ENCODE results near the gene EFNA5.
A peak's percentile ranks its signal among the peaks of the same experiment; 100 is the strongest.

Gene EFNA5

DNA sequence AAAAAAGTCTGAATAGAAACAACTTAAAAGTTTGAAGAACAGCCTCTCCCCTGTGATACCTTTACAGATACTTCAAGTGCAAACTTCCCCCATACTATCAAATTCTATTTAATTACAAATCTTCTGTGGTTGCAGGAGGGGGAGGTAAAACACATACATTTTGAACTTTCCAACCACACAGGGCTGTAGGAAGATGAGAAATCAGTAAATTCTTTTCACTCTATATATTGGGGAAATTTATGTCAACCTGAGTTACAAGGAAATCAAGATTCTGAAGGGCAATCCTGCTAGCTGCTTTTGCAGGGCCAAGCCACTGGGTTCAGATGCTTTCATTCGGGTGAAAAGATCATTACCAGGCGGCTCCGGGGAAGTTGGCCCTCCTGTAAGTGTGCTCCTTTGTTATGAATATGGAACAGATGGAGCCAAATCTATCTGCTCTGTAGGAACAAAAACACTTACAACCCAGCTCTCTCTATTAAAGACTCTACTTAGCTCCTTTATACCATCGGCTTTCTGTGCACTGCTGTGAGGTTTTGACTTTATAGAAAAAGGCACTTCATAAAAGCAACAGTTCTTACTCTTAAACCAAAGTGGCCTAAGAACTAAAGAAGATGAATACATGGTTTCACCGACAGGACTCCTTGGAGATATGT lies 269.1 kb downstream of the EFNA5 start:
- no peaks in the 10 kb centered on the region for H3K36me3 ChIP-seq (ENCODE audit: control insufficient read depth, insufficient read depth, low read length)
- H3K9me3 ChIP-seq (ENCODE audit: control insufficient read depth, low read length), result no peaks in the 10 kb centered on the region
- no peak overlapping the region for H3K27ac ChIP-seq (ENCODE audit: insufficient read depth, low read length, poor library complexity, severe bottlenecking)
- H3K4me1 ChIP-seq (ENCODE audit: control insufficient read depth, insufficient read depth, low read length, poor library complexity, severe bottlenecking), result no peaks in the 10 kb centered on the region
- no peak for DNase-seq
- no peaks in the 10 kb centered on the region for H3K27me3 ChIP-seq (replicated peaks; ENCODE audit: control insufficient read depth, insufficient read depth, low read length, poor library complexity, severe bottlenecking)
- no peak overlapping the region for H3K4me3 ChIP-seq (ENCODE audit: insufficient read depth, low read depth, low read length, poor library complexity, severe bottlenecking)

DNA sequence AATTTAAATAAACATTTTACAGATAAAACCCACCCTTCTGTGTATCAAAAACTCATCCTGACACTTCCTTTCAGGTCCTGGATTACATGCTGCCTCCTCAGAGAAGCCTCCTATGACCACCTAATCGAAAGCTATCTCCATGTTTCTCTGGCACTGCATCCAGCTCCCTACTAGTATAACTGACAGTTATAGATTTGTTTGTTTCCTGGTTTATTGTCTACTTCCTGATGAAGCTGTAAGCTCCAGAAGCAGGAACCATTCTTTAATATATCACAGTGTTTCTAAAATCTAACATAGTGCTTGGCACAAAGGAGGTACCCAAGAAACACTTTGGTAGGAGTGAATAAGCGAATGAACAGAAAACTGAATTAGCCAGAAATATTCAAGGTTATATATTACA lies 270.4 kb downstream of the EFNA5 start:
- no peaks in the 10 kb centered on the region for H3K9me3 ChIP-seq (ENCODE audit: control insufficient read depth, low read length)
- H3K36me3 ChIP-seq (ENCODE audit: control insufficient read depth, insufficient read depth, low read length), result no peaks in the 10 kb centered on the region
- no peaks in the 10 kb centered on the region for H3K27me3 ChIP-seq (replicated peaks; ENCODE audit: control insufficient read depth, insufficient read depth, low read length, poor library complexity, severe bottlenecking)
- no peak overlapping the region for H3K27ac ChIP-seq (ENCODE audit: insufficient read depth, low read length, poor library complexity, severe bottlenecking)
- DNase-seq, result no peak
- no peaks in the 10 kb centered on the region for H3K4me1 ChIP-seq (ENCODE audit: control insufficient read depth, insufficient read depth, low read length, poor library complexity, severe bottlenecking)
- no peak overlapping the region for H3K4me3 ChIP-seq (ENCODE audit: insufficient read depth, low read depth, low read length, poor library complexity, severe bottlenecking)

DNA sequence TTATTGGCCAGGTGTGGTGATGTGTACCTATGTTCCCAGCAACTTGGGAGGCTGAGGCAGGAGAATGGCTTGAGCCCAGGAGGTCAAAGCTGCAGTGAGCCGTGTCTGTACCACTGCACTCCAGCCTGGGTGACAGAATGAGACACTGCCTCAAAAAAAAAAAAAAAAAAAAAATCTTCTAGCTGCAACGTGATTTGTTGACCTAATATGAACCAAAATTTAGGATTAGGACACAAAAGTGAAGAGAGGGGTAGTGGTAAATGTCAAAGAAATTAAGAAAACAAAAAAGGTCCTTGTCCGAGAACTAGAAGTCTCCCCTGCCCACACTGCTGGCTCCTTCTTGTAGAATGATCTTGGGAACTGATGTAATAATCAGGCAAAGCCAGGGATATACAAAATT lies 272.0 kb downstream of the EFNA5 start:
- no peaks in the 10 kb centered on the region for H3K4me1 ChIP-seq (ENCODE audit: control insufficient read depth, insufficient read depth, low read length, poor library complexity, severe bottlenecking)
- no peak for DNase-seq
- no peak overlapping the region for H3K4me3 ChIP-seq (ENCODE audit: insufficient read depth, low read depth, low read length, poor library complexity, severe bottlenecking)
- no peak overlapping the region for H3K27ac ChIP-seq (ENCODE audit: insufficient read depth, low read length, poor library complexity, severe bottlenecking)
- H3K36me3 ChIP-seq (ENCODE audit: control insufficient read depth, insufficient read depth, low read length), result no peaks in the 10 kb centered on the region
- no peaks in the 10 kb centered on the region for H3K27me3 ChIP-seq (replicated peaks; ENCODE audit: control insufficient read depth, insufficient read depth, low read length, poor library complexity, severe bottlenecking)
- no peaks in the 10 kb centered on the region for H3K9me3 ChIP-seq (ENCODE audit: control insufficient read depth, low read length)

DNA sequence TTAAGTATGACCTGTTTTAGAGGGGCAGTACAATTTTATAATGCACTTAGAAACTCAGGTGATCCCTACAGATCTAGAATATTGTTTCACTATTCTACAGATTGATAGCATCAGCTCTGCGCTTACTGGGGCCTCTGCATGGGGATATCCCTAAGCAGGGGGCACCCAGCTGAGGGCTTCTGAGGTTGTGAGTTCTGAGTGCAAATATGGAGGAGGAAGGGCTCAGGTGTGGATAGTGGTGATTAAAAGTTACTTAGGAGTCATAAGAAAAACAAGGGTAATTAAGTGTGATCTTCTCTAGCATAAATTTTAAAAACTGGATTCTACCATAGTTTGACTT lies 274.4 kb downstream of the EFNA5 start:
- H3K27ac ChIP-seq (ENCODE audit: insufficient read depth, low read length, poor library complexity, severe bottlenecking), result no peak overlapping the region
- no peaks in the 10 kb centered on the region for H3K9me3 ChIP-seq (ENCODE audit: control insufficient read depth, low read length)
- no peaks in the 10 kb centered on the region for H3K36me3 ChIP-seq (ENCODE audit: control insufficient read depth, insufficient read depth, low read length)
- no peak overlapping the region for H3K4me3 ChIP-seq (ENCODE audit: insufficient read depth, low read depth, low read length, poor library complexity, severe bottlenecking)
- no peaks in the 10 kb centered on the region for H3K4me1 ChIP-seq (ENCODE audit: control insufficient read depth, insufficient read depth, low read length, poor library complexity, severe bottlenecking)
- no peaks in the 10 kb centered on the region for H3K27me3 ChIP-seq (replicated peaks; ENCODE audit: control insufficient read depth, insufficient read depth, low read length, poor library complexity, severe bottlenecking)
- no peak for DNase-seq

DNA sequence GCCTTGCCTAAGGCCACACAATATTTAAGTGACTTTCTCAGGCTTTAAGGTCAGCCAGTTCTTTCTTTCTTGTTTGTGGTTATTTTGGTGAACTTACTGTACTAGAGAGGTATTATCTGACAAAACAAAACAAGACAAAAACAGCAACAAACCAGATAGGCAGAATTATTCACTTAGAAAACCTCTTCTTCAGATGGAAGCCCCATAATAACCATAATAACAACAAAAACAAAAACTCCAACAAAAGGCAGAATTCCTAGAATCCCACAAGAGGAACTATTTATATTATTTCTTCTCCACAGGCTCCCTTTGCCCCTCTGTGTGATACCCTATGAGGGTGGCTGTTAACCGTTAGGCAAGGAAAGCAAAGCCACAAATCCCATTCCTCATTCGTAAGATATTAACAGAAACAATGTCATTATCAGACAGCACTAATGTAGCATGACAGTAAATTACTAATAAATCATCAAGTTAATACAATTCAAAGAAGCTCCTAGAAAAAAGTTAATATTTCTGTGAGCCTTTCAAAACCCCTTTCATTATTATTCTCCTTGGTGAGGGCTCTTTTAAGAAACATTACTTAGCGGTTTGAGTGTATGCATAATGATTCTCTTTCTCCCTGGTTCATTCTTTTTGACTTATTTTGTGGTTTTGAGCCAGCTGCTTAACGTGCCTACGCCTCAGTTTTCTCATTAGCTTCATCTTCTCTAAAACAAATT lies 274.9 kb downstream of the EFNA5 start:
- no peak overlapping the region for H3K27ac ChIP-seq (ENCODE audit: insufficient read depth, low read length, poor library complexity, severe bottlenecking)
- no peak for DNase-seq

DNA sequence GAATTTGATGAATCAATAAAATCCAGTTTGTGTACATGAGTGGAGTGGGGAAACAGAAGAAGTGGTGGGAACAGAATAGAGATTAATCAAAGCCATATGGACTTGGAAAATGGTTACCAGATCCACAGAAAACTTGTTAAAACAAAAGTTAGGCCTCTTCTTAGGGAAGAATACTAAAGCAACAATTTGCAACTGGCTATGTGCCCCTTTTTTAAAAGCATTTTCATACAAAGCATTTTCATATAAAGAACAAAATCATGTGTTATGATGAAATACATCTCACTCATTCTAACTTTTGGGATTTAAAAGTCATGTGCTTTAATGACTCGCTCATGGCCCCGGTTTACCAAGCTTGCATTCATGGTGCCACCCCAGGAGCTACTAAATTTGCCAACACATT lies 276.9 kb downstream of the EFNA5 start:
- DNase-seq, result no peak
- Histone ChIP-seq H3K4me3 (ENCODE audit: insufficient read depth, low read depth, low read length, poor library complexity, severe bottlenecking) (no peak overlapping the region), H3K9me3 (ENCODE audit: control insufficient read depth, low read length) (no peaks in the 10 kb centered on the region), H3K27me3 (replicated peaks; ENCODE audit: control insufficient read depth, insufficient read depth, low read length, poor library complexity, severe bottlenecking) (no peaks in the 10 kb centered on the region), H3K27ac (ENCODE audit: insufficient read depth, low read length, poor library complexity, severe bottlenecking) (no peak overlapping the region), H3K36me3 (ENCODE audit: control insufficient read depth, insufficient read depth, low read length) (no peaks in the 10 kb centered on the region), H3K4me1 (ENCODE audit: control insufficient read depth, insufficient read depth, low read length, poor library complexity, severe bottlenecking) (peaks cover 9% of the 10 kb centered on the region)

More for the DNA sequence above, 274.9 kb downstream of the EFNA5 start:
- no peak overlapping the region for H3K4me3 ChIP-seq (ENCODE audit: insufficient read depth, low read depth, low read length, poor library complexity, severe bottlenecking)
- no peaks in the 10 kb centered on the region for H3K36me3 ChIP-seq (ENCODE audit: control insufficient read depth, insufficient read depth, low read length)
- H3K9me3 ChIP-seq (ENCODE audit: control insufficient read depth, low read length), result no peaks in the 10 kb centered on the region
- H3K27me3 ChIP-seq (replicated peaks; ENCODE audit: control insufficient read depth, insufficient read depth, low read length, poor library complexity, severe bottlenecking), result no peaks in the 10 kb centered on the region
- no peaks in the 10 kb centered on the region for H3K4me1 ChIP-seq (ENCODE audit: control insufficient read depth, insufficient read depth, low read length, poor library complexity, severe bottlenecking)

DNA sequence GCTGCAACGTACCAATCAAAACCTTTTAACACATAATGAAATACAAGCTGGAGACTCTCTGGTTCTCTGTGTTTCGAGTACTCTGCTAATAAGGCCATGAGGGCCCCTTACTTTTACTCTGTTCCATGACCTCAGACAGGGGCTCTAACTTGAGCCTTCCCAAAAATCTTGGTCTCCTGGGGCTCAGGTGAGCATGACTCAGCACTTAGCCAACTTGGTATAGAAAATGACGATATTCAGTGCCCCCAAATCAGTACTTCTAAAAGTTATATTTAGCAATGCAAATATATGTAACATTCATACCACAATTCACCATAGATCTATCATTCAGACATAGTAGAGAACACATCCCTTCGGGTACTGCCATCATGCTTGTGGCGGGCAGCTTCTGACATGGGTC lies 278.9 kb downstream of the EFNA5 start:
- Histone ChIP-seq H3K4me1 (ENCODE audit: control insufficient read depth, insufficient read depth, low read length, poor library complexity, severe bottlenecking) (peaks cover 10% of the 10 kb centered on the region), H3K4me3 (ENCODE audit: insufficient read depth, low read depth, low read length, poor library complexity, severe bottlenecking) (no peak overlapping the region), H3K27ac (ENCODE audit: insufficient read depth, low read length, poor library complexity, severe bottlenecking) (no peak overlapping the region), H3K27me3 (replicated peaks; ENCODE audit: control insufficient read depth, insufficient read depth, low read length, poor library complexity, severe bottlenecking) (no peaks in the 10 kb centered on the region), H3K36me3 (ENCODE audit: control insufficient read depth, insufficient read depth, low read length) (no peaks in the 10 kb centered on the region), H3K9me3 (ENCODE audit: control insufficient read depth, low read length) (no peaks in the 10 kb centered on the region)
- no peak for DNase-seq

DNA sequence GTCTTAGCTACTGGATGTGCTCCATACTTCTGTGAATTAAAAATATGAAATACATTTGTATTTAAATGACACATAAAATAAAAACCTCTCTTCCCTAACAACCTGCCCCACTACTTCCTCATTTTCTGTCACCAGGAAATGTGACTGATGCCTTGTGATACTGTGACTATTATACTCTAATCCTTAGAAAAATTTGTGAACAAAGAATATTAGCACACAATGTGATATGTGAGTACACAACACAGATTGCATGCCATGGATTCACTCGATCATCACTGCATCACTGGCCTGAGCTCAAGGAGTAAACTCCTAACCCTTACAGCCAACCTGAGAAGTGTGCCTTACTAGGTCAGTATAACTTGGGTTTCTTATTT lies 281.0 kb downstream of the EFNA5 start:
- DNase-seq, result no peak
- Histone ChIP-seq H3K9me3 (ENCODE audit: control insufficient read depth, low read length) (no peaks in the 10 kb centered on the region), H3K4me3 (ENCODE audit: insufficient read depth, low read depth, low read length, poor library complexity, severe bottlenecking) (no peak overlapping the region), H3K27me3 (replicated peaks; ENCODE audit: control insufficient read depth, insufficient read depth, low read length, poor library complexity, severe bottlenecking) (no peaks in the 10 kb centered on the region), H3K4me1 (ENCODE audit: control insufficient read depth, insufficient read depth, low read length, poor library complexity, severe bottlenecking) (peaks cover 10% of the 10 kb centered on the region), H3K36me3 (ENCODE audit: control insufficient read depth, insufficient read depth, low read length) (no peaks in the 10 kb centered on the region), H3K27ac (ENCODE audit: insufficient read depth, low read length, poor library complexity, severe bottlenecking) (no peak overlapping the region)

DNA sequence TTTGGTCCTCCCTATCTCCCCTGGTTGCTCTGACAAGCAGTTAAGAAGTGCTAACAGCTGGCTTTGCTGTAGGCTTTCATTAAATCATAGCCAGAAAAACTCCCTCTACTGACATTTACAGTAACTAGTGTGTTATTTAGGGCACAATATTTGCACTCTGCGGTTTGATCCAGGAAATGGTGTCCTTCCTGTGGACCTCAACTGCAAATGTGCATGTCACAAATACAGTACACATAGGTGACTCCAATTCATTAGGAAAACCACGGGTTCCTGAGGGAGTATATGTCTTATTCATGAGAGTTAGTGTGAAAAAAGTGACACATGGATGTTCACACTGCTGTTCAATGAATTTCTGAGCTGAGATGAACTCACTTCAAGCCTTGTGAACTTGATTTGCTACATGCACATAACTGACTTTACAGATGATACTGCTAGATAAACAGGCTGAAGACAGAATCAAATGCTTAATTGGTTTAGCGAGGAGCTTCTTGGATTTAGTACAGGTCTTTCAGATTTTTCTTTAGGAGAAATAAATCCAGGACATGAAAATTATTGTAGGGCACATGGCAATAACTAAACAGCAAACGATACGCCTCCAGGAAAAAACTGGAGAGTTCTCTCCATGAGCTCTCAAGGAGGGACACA lies 281.5 kb downstream of the EFNA5 start:
- peak in 1 of 3 donors; percentile 2 for DNase-seq
- no peak overlapping the region for H3K4me3 ChIP-seq (ENCODE audit: insufficient read depth, low read depth, low read length, poor library complexity, severe bottlenecking)

DNA sequence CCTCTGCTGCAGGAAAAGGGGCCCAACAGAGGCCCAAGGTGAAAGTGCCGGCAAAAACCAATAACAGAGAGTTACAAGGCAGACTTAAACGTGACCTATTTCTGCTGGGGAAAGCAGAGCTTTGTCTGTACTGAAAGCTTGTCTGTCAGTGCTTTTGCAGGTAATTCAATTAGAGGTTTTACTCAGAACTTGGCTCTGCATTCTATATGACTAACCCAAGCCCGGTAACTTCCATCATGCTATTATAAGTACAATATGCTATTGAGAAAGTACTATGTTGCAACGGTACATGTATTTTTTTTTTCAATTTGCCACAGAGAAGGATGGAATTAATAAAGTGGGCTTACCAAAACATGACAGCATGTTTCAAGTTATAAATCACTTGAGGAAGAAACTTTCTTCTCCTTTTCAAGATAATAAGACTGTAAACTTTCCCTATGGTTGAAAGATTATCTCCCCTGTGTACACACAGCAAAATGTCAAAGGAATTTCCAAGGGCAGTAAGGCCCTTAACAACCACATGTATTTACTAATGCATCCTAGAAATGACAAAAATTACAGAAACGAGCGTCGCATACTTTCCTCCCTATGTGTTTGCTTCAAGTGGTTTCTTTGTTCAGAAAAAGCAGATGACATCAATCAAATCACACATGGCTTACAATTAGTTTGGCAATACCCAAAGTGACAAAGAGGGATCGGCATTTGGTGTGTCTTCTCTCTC lies 282.4 kb downstream of the EFNA5 start:
- Histone ChIP-seq H3K27me3 (replicated peaks; ENCODE audit: control insufficient read depth, insufficient read depth, low read length, poor library complexity, severe bottlenecking) (no peaks in the 10 kb centered on the region), H3K36me3 (ENCODE audit: control insufficient read depth, insufficient read depth, low read length) (no peaks in the 10 kb centered on the region), H3K9me3 (ENCODE audit: control insufficient read depth, low read length) (no peaks in the 10 kb centered on the region), H3K4me3 (ENCODE audit: insufficient read depth, low read depth, low read length, poor library complexity, severe bottlenecking) (no peak overlapping the region), H3K27ac (ENCODE audit: insufficient read depth, low read length, poor library complexity, severe bottlenecking) (no peak overlapping the region), H3K4me1 (ENCODE audit: control insufficient read depth, insufficient read depth, low read length, poor library complexity, severe bottlenecking) (peaks cover 10% of the 10 kb centered on the region)
- DNase-seq, result no peak

More for the DNA sequence above, 281.5 kb downstream of the EFNA5 start:
- Histone ChIP-seq H3K27me3 (replicated peaks; ENCODE audit: control insufficient read depth, insufficient read depth, low read length, poor library complexity, severe bottlenecking) (no peaks in the 10 kb centered on the region), H3K9me3 (ENCODE audit: control insufficient read depth, low read length) (no peaks in the 10 kb centered on the region), H3K27ac (ENCODE audit: insufficient read depth, low read length, poor library complexity, severe bottlenecking) (no peak overlapping the region), H3K36me3 (ENCODE audit: control insufficient read depth, insufficient read depth, low read length) (no peaks in the 10 kb centered on the region), H3K4me1 (ENCODE audit: control insufficient read depth, insufficient read depth, low read length, poor library complexity, severe bottlenecking) (peaks cover 10% of the 10 kb centered on the region)

Measured in effector memory CD4-positive, alpha-beta T cell (primary cell).